Activated CD4-positive, alpha-beta T cell treated with anti-CD3 and anti-CD28 coated beads, Interleukin-2, amount 10 ng/mL, durations not matched to agents 7 days and 5 days (primary cell): ENCODE measurements around the gene CHST1. TPM values are rescaled to one million over a fixed set of nuclear protein-coding genes. Genes with fewer than 3 reads are reported as not detected.

Source experiments
- CTCF ChIA-PET: fragments of 350-600 bp; sonication (Branson Sonifier 250); formaldehyde crosslinking; loops from one replicate; lab custom pipeline; 2021; ENCODE audit warnings: antibody characterized with exemption; lab: Charles Lee
- POLR2A ChIA-PET: fragments of 350-600 bp; sonication (Branson Sonifier 250); formaldehyde crosslinking; loops from one replicate; lab custom pipeline; 2021; ENCODE audit warnings: antibody characterized with exemption; lab: Charles Lee
- DNase-seq: peaks from one replicate; pipeline ENCODE4 v3.0.0-alpha.2; 2020
- H3K27ac Mint-ChIP-seq: one replicate; pipeline ENCODE4 v1.8.0; 2021; ENCODE audit warnings: mild to moderate bottlenecking, moderate library complexity, mixed read lengths
- H3K27me3 Mint-ChIP-seq: one replicate; pipeline ENCODE4 v1.8.0; 2021; ENCODE audit warnings: mixed read lengths
- H3K36me3 Mint-ChIP-seq: one replicate; pipeline ENCODE4 v1.8.0; 2021; ENCODE audit warnings: low read depth, mixed read lengths
- H3K4me1 Mint-ChIP-seq: one replicate; pipeline ENCODE4 v1.8.0; 2021; ENCODE audit warnings: mixed read lengths
- H3K4me3 Mint-ChIP-seq: one replicate; pipeline ENCODE4 v1.8.0; 2021; ENCODE audit warnings: mild to moderate bottlenecking, moderate library complexity, mixed read lengths
- H3K9me3 Mint-ChIP-seq: one replicate; pipeline ENCODE4 v1.8.0; 2021; ENCODE audit warnings: mixed read lengths
- total RNA-seq, 2 experiments: library from RNA; stranded (reverse); gene quantifications; one replicate each; pipeline ENCODE4 v1.2.3, GENCODE V29; 2021

Gene CHST1
- total RNA-seq, 2 experiments from 2014 or later: not detected

DNA sequence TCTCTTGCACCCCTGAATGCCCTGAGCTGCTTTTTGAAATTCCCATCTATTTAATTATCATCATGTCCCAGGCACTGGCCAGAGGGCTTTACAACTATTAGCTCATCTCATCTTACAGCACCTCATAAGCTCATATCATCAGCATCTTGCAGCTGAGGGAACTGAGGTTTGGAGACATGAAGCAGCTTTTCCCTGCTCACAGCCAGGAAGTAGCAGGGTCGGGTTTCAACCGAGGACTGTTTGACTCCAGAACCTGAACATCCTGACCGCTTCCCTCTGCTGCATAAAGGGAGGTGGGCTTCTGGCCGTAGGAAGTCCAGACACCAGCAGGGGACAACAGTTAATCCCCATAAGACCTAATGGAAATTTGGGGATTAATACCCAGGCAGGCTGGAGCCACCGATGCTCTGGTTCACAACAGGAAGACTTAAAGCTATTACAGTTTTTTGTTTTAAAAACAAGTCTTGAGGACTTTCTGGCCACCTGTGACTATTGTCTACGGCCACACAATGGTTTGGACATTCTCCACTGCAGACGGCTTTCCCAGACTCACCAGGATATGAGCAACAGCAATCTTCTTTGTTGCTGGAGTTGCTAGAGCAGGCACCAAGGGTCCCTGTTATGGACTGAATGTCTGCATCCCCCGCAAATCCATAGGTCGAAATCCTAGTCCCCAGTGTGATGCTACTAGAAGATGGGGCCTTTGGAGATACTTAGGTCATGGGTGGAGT is 47.4 kb downstream of the CHST1 start:
- Mint-ChIP-seq H3K9me3 (peaks cover 5% of the 10 kb centered on the region), H3K4me1 (no peaks in the 10 kb centered on the region), H3K36me3 (no peaks in the 10 kb centered on the region), H3K4me3 (no peak overlapping the region), H3K27ac (no peak overlapping the region), H3K27me3 (peaks cover 15% of the 10 kb centered on the region)
- ChIA-PET CTCF (no interaction called here), POLR2A (no interaction called here)
- DNase-seq: no peak

GRCh38 chr11:45616802-45617549 is 48.4 kb downstream of the CHST1 start:
- Mint-ChIP-seq H3K27me3 (peaks cover 16% of the 10 kb centered on the region), H3K4me1 (no peaks in the 10 kb centered on the region), H3K9me3 (peaks cover 4% of the 10 kb centered on the region), H3K4me3 (no peak overlapping the region), H3K27ac (no peak overlapping the region), H3K36me3 (no peaks in the 10 kb centered on the region)
- no peak for DNase-seq
- ChIA-PET POLR2A (no interaction called here), CTCF (no interaction called here)

GRCh38 chr11:45615182-45615792 is 50.1 kb downstream of the CHST1 start:
- H3K36me3 Mint-ChIP-seq: no peaks in the 10 kb centered on the region
- H3K27ac Mint-ChIP-seq: no peak overlapping the region
- peaks cover 2% of the 10 kb centered on the region for H3K9me3 Mint-ChIP-seq
- ChIA-PET CTCF (no interaction called here), POLR2A (no interaction called here)
- H3K27me3 Mint-ChIP-seq: peaks cover 19% of the 10 kb centered on the region
- DNase-seq: no peak
- H3K4me1 Mint-ChIP-seq: no peaks in the 10 kb centered on the region
- H3K4me3 Mint-ChIP-seq: no peak overlapping the region

GRCh38 chr11:45614196-45614828 is 51.1 kb downstream of the CHST1 start:
- H3K4me3 Mint-ChIP-seq: no peak overlapping the region
- no peak overlapping the region for H3K27ac Mint-ChIP-seq
- no peaks in the 10 kb centered on the region for H3K9me3 Mint-ChIP-seq
- ChIA-PET POLR2A (no interaction called here), CTCF (no interaction called here)
- no peak for DNase-seq
- peaks cover 20% of the 10 kb centered on the region for H3K27me3 Mint-ChIP-seq
- no peaks in the 10 kb centered on the region for H3K4me1 Mint-ChIP-seq
- H3K36me3 Mint-ChIP-seq: no peaks in the 10 kb centered on the region

GRCh38 chr11:45610627-45611026 is 54.8 kb downstream of the CHST1 start:
- ChIA-PET POLR2A (no interaction called here), CTCF (no interaction called here)
- Mint-ChIP-seq H3K27me3 (peaks cover 13% of the 10 kb centered on the region), H3K36me3 (no peaks in the 10 kb centered on the region), H3K4me1 (no peaks in the 10 kb centered on the region), H3K4me3 (no peak overlapping the region), H3K27ac (no peak overlapping the region), H3K9me3 (no peaks in the 10 kb centered on the region)
- no peak for DNase-seq

DNA sequence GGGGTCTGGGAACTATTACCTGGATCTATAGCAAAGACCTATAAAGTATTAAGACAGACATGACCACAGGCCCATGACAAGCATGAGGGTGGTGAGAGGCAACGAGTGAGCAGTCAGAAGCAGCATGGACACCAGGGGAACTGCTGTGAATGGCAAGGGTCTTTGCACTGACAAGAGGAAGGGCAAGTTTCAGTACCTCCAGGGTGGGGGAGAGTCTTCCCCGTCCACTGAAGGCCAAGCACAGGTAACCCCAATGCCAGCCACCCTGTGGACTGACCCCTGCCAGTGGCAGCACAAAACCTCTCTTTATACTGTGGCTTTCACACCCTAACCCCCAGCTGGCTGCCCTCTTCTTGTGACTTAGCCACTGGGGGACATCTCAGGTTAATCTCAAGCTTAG is 55.5 kb downstream of the CHST1 start:
- no peak overlapping the region for H3K27ac Mint-ChIP-seq
- no peak for DNase-seq
- ChIA-PET POLR2A (no interaction called here), CTCF (no interaction called here)
- H3K4me3 Mint-ChIP-seq: no peak overlapping the region
- H3K9me3 Mint-ChIP-seq: no peaks in the 10 kb centered on the region
- peaks cover 18% of the 10 kb centered on the region for H3K27me3 Mint-ChIP-seq
- no peaks in the 10 kb centered on the region for H3K36me3 Mint-ChIP-seq
- no peaks in the 10 kb centered on the region for H3K4me1 Mint-ChIP-seq

GRCh38 chr11:45609337-45609736 is 56.1 kb downstream of the CHST1 start:
- ChIA-PET POLR2A (no interaction called here), CTCF (no interaction called here)
- H3K27me3 Mint-ChIP-seq: peaks cover 19% of the 10 kb centered on the region
- no peak overlapping the region for H3K27ac Mint-ChIP-seq
- no peaks in the 10 kb centered on the region for H3K9me3 Mint-ChIP-seq
- H3K4me1 Mint-ChIP-seq: no peaks in the 10 kb centered on the region
- DNase-seq: no peak
- no peaks in the 10 kb centered on the region for H3K36me3 Mint-ChIP-seq
- H3K4me3 Mint-ChIP-seq: no peak overlapping the region

DNA sequence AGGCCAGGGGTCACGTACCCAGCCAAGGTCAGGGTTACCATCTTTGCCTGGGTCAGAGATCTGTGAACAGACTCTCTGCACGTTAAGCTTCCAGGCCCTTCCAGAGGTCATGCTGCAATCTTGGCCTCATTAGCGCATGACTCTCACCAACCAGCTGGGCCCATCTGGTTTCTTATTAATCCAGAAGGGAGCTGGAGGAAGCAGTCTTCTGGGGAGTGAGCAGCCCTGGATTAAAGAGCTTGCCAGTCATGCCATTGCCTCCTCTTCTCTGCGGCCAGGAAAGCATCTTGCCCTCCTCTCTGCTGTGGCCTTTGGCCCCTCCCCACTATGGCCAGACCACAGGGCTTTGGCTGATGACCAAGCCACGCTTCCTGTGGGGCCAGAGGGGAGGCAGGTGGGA is 57.4 kb downstream of the CHST1 start:
- no peak overlapping the region for H3K27ac Mint-ChIP-seq
- H3K36me3 Mint-ChIP-seq: no peaks in the 10 kb centered on the region
- H3K4me3 Mint-ChIP-seq: no peak overlapping the region
- CTCF ChIA-PET: no interaction called here
- H3K9me3 Mint-ChIP-seq: no peaks in the 10 kb centered on the region
- H3K4me1 Mint-ChIP-seq: no peaks in the 10 kb centered on the region
- peaks cover 23% of the 10 kb centered on the region for H3K27me3 Mint-ChIP-seq
- DNase-seq: no peak
- POLR2A ChIA-PET: no interaction called here

DNA sequence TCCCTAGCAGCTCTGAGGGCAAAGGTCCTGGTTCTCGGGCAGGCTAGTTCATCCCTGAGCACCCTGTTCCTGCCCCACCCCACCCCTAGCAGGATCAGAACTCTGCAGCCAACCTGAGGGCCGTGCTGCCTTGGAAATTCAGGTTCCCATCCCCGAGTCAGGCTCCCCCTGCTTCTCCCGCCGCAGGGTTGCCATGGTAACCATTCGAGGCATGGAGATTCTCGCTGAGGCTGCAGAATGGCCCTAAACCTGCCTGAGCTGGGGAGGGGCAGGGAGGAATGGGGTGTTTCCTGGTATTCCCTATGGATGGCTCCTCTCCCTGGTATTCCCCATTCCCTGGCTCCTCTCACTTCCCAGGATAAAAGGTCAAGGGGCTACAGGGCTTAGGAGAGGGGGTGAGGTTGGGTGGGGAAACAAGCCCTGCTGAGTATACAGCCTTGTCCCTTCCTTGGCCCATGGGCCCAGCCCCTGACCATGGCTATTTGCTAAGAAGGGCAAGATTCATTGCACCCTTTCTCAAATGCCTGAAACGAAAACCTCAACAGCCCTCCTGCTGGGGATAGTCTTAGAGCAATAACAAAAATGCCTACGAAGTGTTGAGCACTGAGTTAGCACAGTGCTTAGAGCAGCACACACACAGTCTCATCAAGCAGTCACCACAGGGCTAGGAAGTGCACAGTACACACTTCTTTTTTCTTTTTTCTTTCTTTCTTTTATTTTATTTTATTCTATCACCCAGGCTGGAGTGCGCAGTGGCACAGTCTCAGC is 58.7 kb downstream of the CHST1 start:
- Mint-ChIP-seq H3K4me1 (no peaks in the 10 kb centered on the region), H3K27me3 (peaks cover 24% of the 10 kb centered on the region), H3K36me3 (no peaks in the 10 kb centered on the region), H3K4me3 (no peak overlapping the region), H3K27ac (no peak overlapping the region), H3K9me3 (no peaks in the 10 kb centered on the region)
- POLR2A ChIA-PET: no interaction called here
- CTCF ChIA-PET: interaction anchor here (0.6 kb wide), 1 partner anchor 144 kb away, joined by 3 read pairs; no protein-coding TSS in a partner anchor
- no peak for DNase-seq

GRCh38 chr11:45605051-45605450 is 60.4 kb downstream of the CHST1 start:
- POLR2A ChIA-PET: no interaction called here
- no peak overlapping the region for H3K27ac Mint-ChIP-seq
- no peak overlapping the region for H3K4me3 Mint-ChIP-seq

GRCh38 chr11:45603946-45604682 is 61.3 kb downstream of the CHST1 start:
- no peaks in the 10 kb centered on the region for H3K36me3 Mint-ChIP-seq
- H3K4me1 Mint-ChIP-seq: no peaks in the 10 kb centered on the region
- H3K9me3 Mint-ChIP-seq: no peaks in the 10 kb centered on the region
- CTCF ChIA-PET: no interaction called here
- no peak overlapping the region for H3K27ac Mint-ChIP-seq
- no peak overlapping the region for H3K4me3 Mint-ChIP-seq
- H3K27me3 Mint-ChIP-seq: peaks cover 20% of the 10 kb centered on the region
- POLR2A ChIA-PET: no interaction called here
- no peak for DNase-seq

More at GRCh38 chr11:45605051-45605450, 60.4 kb downstream of the CHST1 start:
- CTCF ChIA-PET: no interaction called here
- Mint-ChIP-seq H3K4me1 (no peaks in the 10 kb centered on the region), H3K36me3 (no peaks in the 10 kb centered on the region), H3K9me3 (no peaks in the 10 kb centered on the region), H3K27me3 (peaks cover 24% of the 10 kb centered on the region)
- no peak for DNase-seq
